Measurements from ENCODE around the gene CELSR1. TPM values are rescaled to one million over a fixed set of nuclear protein-coding genes. Genes with fewer than 3 reads are reported as not detected.
A peak's percentile ranks its signal among the peaks of the same experiment; 100 is the strongest.

CELSR1 gene
- total RNA-seq, 1 donor = 1.1 TPM

GRCh38 chr22:46337870-46338269 lies 199.6 kb downstream of the CELSR1 start:
- TF ChIP-seq CTCF (IDR thresholded peaks at IDR 0.05; ENCODE audit: insufficient read depth, low read length) = no peak
- no peak overlapping the region for H3K4me3 ChIP-seq (ENCODE audit: low read depth, low read length)
- no peak for DNase-seq (ENCODE audit: low read depth)

GRCh38 chr22:46336119-46337078 lies 201.0 kb downstream of the CELSR1 start:
- H3K4me3 ChIP-seq (ENCODE audit: low read depth, low read length) = peak overlapping the region; percentile 85
- TF ChIP-seq CTCF (IDR thresholded peaks at IDR 0.05; ENCODE audit: insufficient read depth, low read length) = no peak
- DNase-seq (ENCODE audit: low read depth) = peak; percentile 10

GRCh38 chr22:46335201-46336118 lies 202.0 kb downstream of the CELSR1 start, which contains the start of gene TRMU:
Gene TRMU (plus strand): TSS chr22:46335714. CDS start chr22:46335765, 51 bp downstream.
- H3K4me3 ChIP-seq (ENCODE audit: low read depth, low read length) = peak within 1 kb of the TSS; percentile 85
- peak; percentile 83 for DNase-seq (ENCODE audit: low read depth)
- TF ChIP-seq CTCF (IDR thresholded peaks at IDR 0.05; ENCODE audit: insufficient read depth, low read length) = peak; percentile 2

- DNase-seq (ENCODE audit: low read depth) = no peak
- TF ChIP-seq CTCF (IDR thresholded peaks at IDR 0.05; ENCODE audit: insufficient read depth, low read length) = no peak
- no peak overlapping the region for H3K4me3 ChIP-seq (ENCODE audit: low read depth, low read length)
Measured at GRCh38 chr22:46331496-46331895, 205.9 kb downstream of the CELSR1 start.

- H3K4me3 ChIP-seq (ENCODE audit: low read depth, low read length) = no peak overlapping the region
- TF ChIP-seq CTCF (IDR thresholded peaks at IDR 0.05; ENCODE audit: insufficient read depth, low read length) = no peak
Measured at GRCh38 chr22:46330426-46330825, 207.0 kb downstream of the CELSR1 start.

GRCh38 chr22:46329616-46330015 lies 207.8 kb downstream of the CELSR1 start:
- no peak overlapping the region for H3K4me3 ChIP-seq (ENCODE audit: low read depth, low read length)
- TF ChIP-seq CTCF (IDR thresholded peaks at IDR 0.05; ENCODE audit: insufficient read depth, low read length) = no peak
- DNase-seq (ENCODE audit: low read depth) = no peak

More at GRCh38 chr22:46330426-46330825, 207.0 kb downstream of the CELSR1 start:
- no peak for DNase-seq (ENCODE audit: low read depth)
